Type B pancreatic cell (in vitro differentiated cells): ENCODE measurements around the gene SLC29A2. TPM values are rescaled to one million over a fixed set of nuclear protein-coding genes. Genes with fewer than 3 reads are reported as not detected.

ENCODE experiments used
- DNase-seq: peaks from one replicate; pipeline ENCODE4 v3.0.0; 2021; ENCODE audit warnings: mixed read lengths; ENCODE audit not compliant: unreplicated experiment; ENCODE audit errors: extremely low spot score
- H3K27ac Mint-ChIP-seq: 2 replicates; pipeline ENCODE4 v1.8.0; 2021; ENCODE audit warnings: mild to moderate bottlenecking, mixed read lengths
- H3K27me3 Mint-ChIP-seq: 2 replicates; pipeline ENCODE4 v1.8.0; 2021; ENCODE audit warnings: mixed read lengths
- H3K36me3 Mint-ChIP-seq: 2 replicates; pipeline ENCODE4 v1.8.0; 2021; ENCODE audit warnings: mixed read lengths
- H3K4me1 Mint-ChIP-seq: one replicate; pipeline ENCODE4 v1.8.0; 2021; ENCODE audit warnings: mixed read lengths; ENCODE audit not compliant: unreplicated experiment
- H3K4me3 Mint-ChIP-seq: 2 replicates; pipeline ENCODE4 v1.8.0; 2021; ENCODE audit warnings: mild to moderate bottlenecking, mixed read lengths
- H3K9me3 Mint-ChIP-seq: 2 replicates; pipeline ENCODE4 v1.8.0; 2021; ENCODE audit warnings: mixed read lengths
- total RNA-seq: library from RNA; stranded (reverse); gene quantifications from 2 replicates; pipeline ENCODE4 v1.2.1, GENCODE V29; 2021; ENCODE audit warnings: low replicate concordance
- TF ChIP-seq, protein P1 (sequence below): fragments of 200-600 bp; sonication (generic); conservative IDR thresholded peaks from 2 replicates; pipeline ENCODE4 v1.5.0; 2021; ENCODE audit warnings: antibody characterized with exemption, mild to moderate bottlenecking

SLC29A2 gene
- total RNA-seq, 1 donor from 2014 or later: 22.2 TPM

DNA sequence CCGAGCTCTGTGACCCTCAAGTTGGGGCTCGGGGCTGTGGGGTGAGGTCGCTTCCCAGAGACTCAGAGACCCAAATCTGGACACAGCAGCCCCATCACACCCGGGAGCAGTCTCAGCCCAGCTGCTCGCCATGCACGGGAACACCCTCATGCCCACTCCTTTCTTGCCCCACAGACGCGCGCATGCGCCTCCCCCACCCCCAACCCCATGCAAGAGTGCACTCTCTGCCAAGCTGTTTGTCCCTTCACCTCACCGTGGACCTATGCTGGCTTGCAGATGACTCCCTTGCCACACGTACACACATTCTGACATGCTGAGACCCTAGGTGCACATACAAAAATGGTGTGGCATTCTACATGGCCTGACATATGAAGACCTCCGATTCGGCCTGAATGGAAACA lies 54.2 kb downstream of the SLC29A2 start:
- DNase-seq: no peak
- peak overlapping the region; percentile 78 for H3K4me3 Mint-ChIP-seq

GRCh38 chr11:66316849-66317251 lies 54.7 kb downstream of the SLC29A2 start, which contains the start of gene CD248:
Gene CD248 (minus strand): TSS chr11:66317044. CDS start chr11:66317027, 17 bp downstream.
- H3K9me3 Mint-ChIP-seq: peaks cover 6% of the 10 kb centered on the region
- H3K4me1 Mint-ChIP-seq: peaks cover 29% of the 10 kb centered on the region
- H3K27ac Mint-ChIP-seq: peak within 1 kb of the TSS; percentile 62
- H3K36me3 Mint-ChIP-seq: no peaks in the 10 kb centered on the region
- TF ChIP-seq, protein P1, sequence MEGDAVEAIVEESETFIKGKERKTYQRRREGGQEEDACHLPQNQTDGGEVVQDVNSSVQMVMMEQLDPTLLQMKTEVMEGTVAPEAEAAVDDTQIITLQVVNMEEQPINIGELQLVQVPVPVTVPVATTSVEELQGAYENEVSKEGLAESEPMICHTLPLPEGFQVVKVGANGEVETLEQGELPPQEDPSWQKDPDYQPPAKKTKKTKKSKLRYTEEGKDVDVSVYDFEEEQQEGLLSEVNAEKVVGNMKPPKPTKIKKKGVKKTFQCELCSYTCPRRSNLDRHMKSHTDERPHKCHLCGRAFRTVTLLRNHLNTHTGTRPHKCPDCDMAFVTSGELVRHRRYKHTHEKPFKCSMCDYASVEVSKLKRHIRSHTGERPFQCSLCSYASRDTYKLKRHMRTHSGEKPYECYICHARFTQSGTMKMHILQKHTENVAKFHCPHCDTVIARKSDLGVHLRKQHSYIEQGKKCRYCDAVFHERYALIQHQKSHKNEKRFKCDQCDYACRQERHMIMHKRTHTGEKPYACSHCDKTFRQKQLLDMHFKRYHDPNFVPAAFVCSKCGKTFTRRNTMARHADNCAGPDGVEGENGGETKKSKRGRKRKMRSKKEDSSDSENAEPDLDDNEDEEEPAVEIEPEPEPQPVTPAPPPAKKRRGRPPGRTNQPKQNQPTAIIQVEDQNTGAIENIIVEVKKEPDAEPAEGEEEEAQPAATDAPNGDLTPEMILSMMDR: no peak
- H3K27me3 Mint-ChIP-seq: peaks cover 3% of the 10 kb centered on the region
- H3K4me3 Mint-ChIP-seq: peak within 1 kb of the TSS; percentile 78
- no peak for DNase-seq

More for the DNA sequence above, 54.2 kb downstream of the SLC29A2 start:
- Mint-ChIP-seq H3K27me3 (peaks cover 3% of the 10 kb centered on the region), H3K9me3 (peaks cover 6% of the 10 kb centered on the region), H3K36me3 (no peaks in the 10 kb centered on the region), H3K4me1 (peaks cover 29% of the 10 kb centered on the region), H3K27ac (peak overlapping the region; percentile 62)
- TF ChIP-seq, protein P1: no peak

DNA sequence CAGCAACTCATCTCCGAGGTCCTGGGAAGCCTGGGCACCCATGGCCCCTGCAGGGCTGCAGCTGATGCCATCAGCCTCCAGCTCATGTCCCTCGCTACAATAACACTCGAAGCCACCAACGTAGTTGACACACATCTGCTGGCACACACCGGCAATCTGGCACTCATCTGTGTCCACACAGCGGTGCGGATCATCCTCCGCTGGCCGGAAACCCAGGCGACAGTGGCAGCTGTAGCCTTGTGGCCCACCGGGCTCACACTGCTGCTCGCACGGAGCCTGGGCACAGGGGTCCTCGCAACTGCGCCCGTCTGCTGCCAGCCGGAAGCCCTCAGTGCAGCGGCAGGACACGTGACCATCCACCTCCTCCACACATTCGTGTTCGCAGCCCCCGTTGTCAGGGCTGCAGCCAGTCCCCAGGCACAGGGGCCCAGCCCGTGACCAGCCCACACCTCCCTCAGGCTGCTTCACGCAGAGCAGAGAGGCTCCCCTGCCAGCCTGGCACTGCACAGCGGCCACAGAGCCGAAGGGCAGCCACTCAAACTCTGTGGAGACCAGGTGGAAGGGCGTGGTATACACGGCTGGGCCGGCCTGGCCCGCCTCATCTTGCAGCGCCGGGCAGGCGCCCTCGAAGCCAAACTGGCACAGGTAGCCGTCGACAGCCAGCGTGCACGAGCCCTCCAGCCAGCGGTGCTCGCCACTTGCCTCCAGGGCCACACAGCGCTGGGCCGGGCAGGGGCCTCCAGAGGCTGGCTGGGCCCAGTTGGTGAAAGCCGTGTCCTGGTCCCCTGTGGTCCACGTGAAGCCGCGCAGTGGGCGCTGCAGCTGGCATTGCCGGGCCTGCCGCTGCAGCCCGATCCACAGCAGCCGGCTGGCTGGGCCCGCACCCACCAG lies 55.4 kb downstream of the SLC29A2 start:
- Mint-ChIP-seq H3K9me3 (peaks cover 6% of the 10 kb centered on the region), H3K27ac (peak overlapping the region; percentile 40), H3K4me3 (peak overlapping the region; percentile 46), H3K27me3 (peaks cover 3% of the 10 kb centered on the region), H3K36me3 (no peaks in the 10 kb centered on the region), H3K4me1 (peaks cover 29% of the 10 kb centered on the region)
- no peak for DNase-seq
- TF ChIP-seq, protein P1: no peak

GRCh38 chr11:66315498-66315885 lies 56.1 kb downstream of the SLC29A2 start:
- H3K4me1 Mint-ChIP-seq: peaks cover 29% of the 10 kb centered on the region

GRCh38 chr11:66314561-66315497 lies 56.7 kb downstream of the SLC29A2 start:
- peak overlapping the region; percentile 93 for H3K4me3 Mint-ChIP-seq
- peak overlapping the region; percentile 40 for H3K27ac Mint-ChIP-seq
- peaks cover 29% of the 10 kb centered on the region for H3K4me1 Mint-ChIP-seq
- H3K9me3 Mint-ChIP-seq: peaks cover under 1% of the 10 kb centered on the region
- no peaks in the 10 kb centered on the region for H3K36me3 Mint-ChIP-seq
- no peak for DNase-seq
- peaks cover 3% of the 10 kb centered on the region for H3K27me3 Mint-ChIP-seq
- TF ChIP-seq, protein P1: no peak

More at GRCh38 chr11:66315498-66315885, 56.1 kb downstream of the SLC29A2 start:
- H3K27me3 Mint-ChIP-seq: peaks cover 3% of the 10 kb centered on the region
- DNase-seq: no peak
- H3K9me3 Mint-ChIP-seq: peaks cover 6% of the 10 kb centered on the region
- TF ChIP-seq, protein P1: no peak
- no peaks in the 10 kb centered on the region for H3K36me3 Mint-ChIP-seq
- H3K4me3 Mint-ChIP-seq: peak overlapping the region; percentile 74
- H3K27ac Mint-ChIP-seq: peak overlapping the region; percentile 40
